Right lobe of liver (tissue), 6 donors: Measurements from ENCODE around the gene OAS1. TPM values are rescaled to one million over a fixed set of nuclear protein-coding genes. Genes with fewer than 3 reads are reported as not detected.
A peak's percentile ranks its signal among the peaks of the same experiment; 100 is the strongest.

Experiments used
- ATAC-seq, 4 donors: fragments of 200-7000 bp; cut with Tn5 transposase; one replicate each; pipeline ENCODE4 v1.9.1; 2020; ENCODE audit warnings: mild to moderate bottlenecking in 4 of 4, moderate library complexity in 4 of 4
- DNase-seq, 3 donors: peaks; one replicate each; pipeline ENCODE4 v3.0.0-alpha.2; 2020
- H3K27ac ChIP-seq, 3 donors: fragments of 200-600 bp; one replicate each; pipeline ENCODE4 v1.8.0; 2022
- H3K27me3 ChIP-seq, 2 donors: fragments of 200-600 bp; one replicate each; pipeline ENCODE4 v1.8.0; 2022
- H3K36me3 ChIP-seq, 4 donors: fragments of 200-600 bp; sonication (generic) in 1 of 4; one replicate each; pipeline versions ENCODE4 v1.5.1 to v1.8.0; 2017 to 2022; ENCODE audit warnings: control low read depth in 1 of 4
- H3K4me1 ChIP-seq, 4 donors: fragments of 200-600 bp; sonication (generic) in 1 of 4; one replicate each; pipeline versions ENCODE4 v1.5.1 to v1.8.0; 2017 to 2022; ENCODE audit warnings: control low read depth in 1 of 4
- H3K4me3 ChIP-seq, 3 donors: fragments of 200-600 bp; one replicate each; pipeline ENCODE4 v1.8.0; 2022
- H3K9me3 ChIP-seq, 4 donors: fragments of 200-600 bp; sonication (generic) in 1 of 4; one replicate each; pipeline versions ENCODE4 v1.5.1 to v1.8.0; 2017 to 2022; ENCODE audit warnings: control low read depth in 1 of 4
- CTCF ChIP-seq, 4 donors: fragments of 200-600 bp in 3 of 4; fragments of 450-650 bp in 1 of 4; IDR thresholded peaks; one replicate each; pipeline versions ENCODE4 v1.5.1 to v1.8.0; 2016 to 2022; ENCODE audit warnings: antibody characterized with exemption in 4 of 4, mild to moderate bottlenecking in 2 of 4
- POLR2A ChIP-seq: fragments of 450-650 bp; IDR thresholded peaks from one replicate; pipeline ENCODE4 v1.6.1; 2017; ENCODE audit warnings: antibody characterized with exemption, mild to moderate bottlenecking
- WGBS: methylation state at CpG from one replicate; pipeline ENCODE4 v1.1.6; 2018; ENCODE audit warnings: low coverage, low lambda C conversion rate; ENCODE audit not compliant: insufficient coverage; ENCODE audit errors: missing lambda C conversion rate; 5-methylcytosine and 5-hydroxymethylcytosine counted together
- intact Hi-C, 2 donors: fragments of 100-400 bp; cut with DNase I; formaldehyde crosslinking; loops; one replicate each; pipeline versions ENCODE4 v1.11.2 to v1.14.1; 2022
- total RNA-seq, 6 experiments: library from RNA; depleted of rRNA in 2 of 6; stranded (reverse); fragments of >200 nt in 2 of 6; fragmentation: NEBNext Ultra II Directional in 3 of 6; extraction: Animal tissue kit (Norgen Biotek cat#: 25700) in 3 of 6; gene quantifications; one replicate each; pipeline versions ENCODE4 v1.1.0 to v1.2.4, GENCODE V29; 2016 to 2023
- donor health status: DM: no; HTN: yes; CAD: no.
- donor health status: DM: no; HTN: no; CAD: no.
- donor health status: DM: no; HTN: no; CAD: no.
- donor health status: DM: no; HTN: yes; CAD: no.
- donor health status: DM: no; HTN: yes; CAD: no.

The OAS1 gene
- total RNA-seq, 6 experiments from 2014 or later = 19.2 to 23.0 (median 22.5) TPM

- H3K27me3 ChIP-seq = no peaks in the 10 kb centered on the region
- peak; percentile 98 for ATAC-seq
- TF ChIP-seq POLR2A = no peak
- TF ChIP-seq CTCF (IDR thresholded peaks at IDR 0.05) = peak in 3 of 4 donors; percentile 3 to 25 (median 6)
- no peaks in the 10 kb centered on the region for H3K9me3 ChIP-seq
- intact Hi-C loops = no loop called here
- H3K4me1 ChIP-seq = peaks cover 0 to 12% (median 3%) of the 10 kb centered on the region in 4 donors
- WGBS = 20% methylated on average over 20 of the region's 50 CpGs
- H3K27ac ChIP-seq = peak within 1 kb of the TSS; percentile 60 to 70 (median 65)
- peak within 1 kb of the TSS; percentile 74 to 94 (median 87) for H3K4me3 ChIP-seq
- DNase-seq = peak; percentile 93 to 94 (median 93)
- H3K36me3 ChIP-seq = no peaks in the 10 kb centered on the region
Observed at GRCh38 chr12:112937741-112938719, 31.3 kb downstream of the OAS1 start, which contains the start of gene OAS3. Gene OAS3, plus strand, starts transcription at chr12:112938474. Its CDS starts 57 bp downstream, at chr12:112938531.

- Histone ChIP-seq H3K27ac (peak overlapping the region; percentile 60 to 70 (median 65)), H3K27me3 (no peaks in the 10 kb centered on the region), H3K4me3 (peak overlapping the region; percentile 74 to 94 (median 87)), H3K36me3 (no peaks in the 10 kb centered on the region), H3K4me1 (peaks cover 0 to 12% (median 3%) of the 10 kb centered on the region in 4 donors), H3K9me3 (no peaks in the 10 kb centered on the region)
- TF ChIP-seq POLR2A (no peak), CTCF (IDR thresholded peaks at IDR 0.05) (no peak)
- no peak for ATAC-seq
- WGBS = 11% methylated on average over 11 of the region's 11 CpGs
- intact Hi-C loops = no loop called here
- no peak for DNase-seq
Observed at GRCh38 chr12:112938751-112939150, 32.0 kb downstream of the OAS1 start.

- no peak for DNase-seq
- WGBS = 52% methylated on average over 7 of the region's 7 CpGs
- H3K4me3 ChIP-seq = no peak overlapping the region
- H3K27ac ChIP-seq = no peak overlapping the region
- no peaks in the 10 kb centered on the region for H3K27me3 ChIP-seq
- ATAC-seq = no peak
- TF ChIP-seq POLR2A (no peak), CTCF (IDR thresholded peaks at IDR 0.05) (no peak)
- H3K9me3 ChIP-seq = no peaks in the 10 kb centered on the region
- intact Hi-C loops = no loop called here
- no peaks in the 10 kb centered on the region for H3K36me3 ChIP-seq
- peaks cover 0 to 12% (median 3%) of the 10 kb centered on the region in 4 donors for H3K4me1 ChIP-seq
Observed at GRCh38 chr12:112939761-112940381, 33.1 kb downstream of the OAS1 start.

- TF ChIP-seq CTCF (IDR thresholded peaks at IDR 0.05) (no peak), POLR2A (no peak)
- Histone ChIP-seq H3K4me3 (no peak overlapping the region), H3K9me3 (no peaks in the 10 kb centered on the region), H3K27me3 (no peaks in the 10 kb centered on the region), H3K36me3 (no peaks in the 10 kb centered on the region), H3K4me1 (peaks cover 0 to 12% (median 3%) of the 10 kb centered on the region in 4 donors), H3K27ac (no peak overlapping the region)
- ATAC-seq (no peak), DNase-seq (no peak)
- intact Hi-C loops = no loop called here
- WGBS = 83% methylated on average over 5 of the region's 16 CpGs
Observed at GRCh38 chr12:112941528-112942335, 35.0 kb downstream of the OAS1 start.
